Heart right ventricle (tissue), 16 donors: Measurements from ENCODE around the gene RBM24. TPM values are rescaled to one million over a fixed set of nuclear protein-coding genes. Genes with fewer than 3 reads are reported as not detected.

Experiments
- ATAC-seq, 8 donors: fragments of 200-7000 bp; cut with Tn5 transposase; one replicate each; pipeline ENCODE4 v1.9.1; 2020; ENCODE audit warnings: mild to moderate bottlenecking in 8 of 8, moderate library complexity in 8 of 8, moderate number of reproducible peaks in 1 of 8
- DNase-seq, 2 donors: peaks; one replicate each; pipeline ENCODE4 v3.0.0-alpha.2; 2020
- H3K27ac ChIP-seq, 10 donors: fragments of 200-600 bp; sonication (generic) in 2 of 10; one replicate each; pipeline versions ENCODE4 v1.5.0 to v1.8.0; 2020 to 2022; ENCODE audit warnings: mild to moderate bottlenecking in 3 of 10
- H3K27me3 ChIP-seq, 7 donors: fragments of 200-600 bp; one replicate each; pipeline ENCODE4 v1.8.0; 2021 to 2022; ENCODE audit warnings: mild to moderate bottlenecking in 2 of 7
- H3K36me3 ChIP-seq, 9 donors: fragments of 200-600 bp; sonication (generic) in 1 of 9; one replicate each; pipeline versions ENCODE4 v1.5.0 to v1.8.0; 2020 to 2022; ENCODE audit warnings: mild to moderate bottlenecking in 2 of 9
- H3K4me1 ChIP-seq, 9 donors: fragments of 200-600 bp; sonication (generic) in 1 of 9; one replicate each; pipeline versions ENCODE4 v1.5.0 to v1.8.0; 2020 to 2022; ENCODE audit warnings: mild to moderate bottlenecking in 4 of 9
- H3K4me3 ChIP-seq, 10 donors: fragments of 200-600 bp; sonication (generic) in 2 of 10; one replicate each; pipeline versions ENCODE4 v1.5.0 to v1.8.0; 2020 to 2022; ENCODE audit warnings: mild to moderate bottlenecking in 7 of 10, moderate library complexity in 2 of 10
- H3K9me3 ChIP-seq, 11 donors: fragments of 200-600 bp in 10 of 11; sonication (generic) in 2 of 11; one replicate each; pipeline versions ENCODE4 v1.5.0 to v1.8.0; 2013 to 2022; ENCODE audit warnings: mild to moderate bottlenecking in 2 of 11, control low read depth in 1 of 11, moderate library complexity in 1 of 11
- WGBS, 2 donors: extraction: QIAGEN DNeasy Blood & Tissue Kit; methylation state at CpG; one replicate each; pipeline ENCODE4 v1.1.7; 2013; ENCODE audit warnings: inconsistent platforms in 1 of 2; 5-methylcytosine and 5-hydroxymethylcytosine counted together
- intact Hi-C, 10 donors: fragments of 100-400 bp; cut with DNase I; formaldehyde crosslinking; loops; one replicate each; pipeline versions ENCODE4 v1.11.1 to v1.14.2; 2022
- polyA plus RNA-seq, 2 donors: library from polyadenylated mRNA; stranded (reverse); fragments of 200-250 nt; gene quantifications; one replicate each; pipeline ENCODE4 v1.2.3, GENCODE V29; 2013
- total RNA-seq, 10 donors: library from RNA; stranded (reverse); fragmentation: NEBNext Ultra II Directional in 3 of 10; extraction: Animal tissue kit (Norgen Biotek cat#: 25700) in 3 of 10; gene quantifications; one replicate each; pipeline versions ENCODE4 v1.2.1 to v1.2.4, GENCODE V29; 2021 to 2023
- TF ChIP-seq, protein P1 (sequence below), 9 donors: fragments of 200-600 bp; sonication (generic) in 2 of 9; IDR thresholded peaks; one replicate each; pipeline versions ENCODE4 v1.5.0 to v1.8.0; 2021 to 2022; ENCODE audit warnings: antibody characterized with exemption in 9 of 9, mild to moderate bottlenecking in 5 of 9, moderate library complexity in 1 of 9
- donor health status: Arrhythmogenic right ventricular cardiomyopathy.
- donor health status: ischemic (EF 13 %, LVEDD 7.1; RV severe dilation, severe dysfunction).
- donor health status: healthy with polysubstance abuse.
- donor health status: DM: no; HTN: yes; CAD: no.
- donor health status: DM: no; HTN: no; CAD: no.
- donor health status: ischemic (EF 25% LVEDD 6.9; RV normal size, moderate dysfunction).
- donor health status: ischemic (EF 25% LVEDD 5.7; RV mildly dilated, moderate dysfunction).
- donor health status: healthy.
- donor health status: DM: yes; HTN: yes; CAD: no.
- donor health status: Ischemic cardiomyopathy.
- donor health status: ischemic (EF 35%, LVEDD 5.7; RV mildly dilated, moderate dysfunction).
- donor health status: nonischemic (EF 11% LVEDD 7.7; RV severe dilation, severe dysfunction).
- donor health status: DM: yes; HTN: yes; CAD: no.
- donor health status: PGD.
- donor health status: ischemic (EF 29% LVEDD 5.4; RV normal size, mild dysfunction).
- donor health status: nonischemic (EF 23%, LVEDD 6.1; RV moderate dilation, normal function).

RBM24 gene
- total and polyA plus RNA-seq, 12 donors: 62.4 to 317 (median 194) TPM

DNA sequence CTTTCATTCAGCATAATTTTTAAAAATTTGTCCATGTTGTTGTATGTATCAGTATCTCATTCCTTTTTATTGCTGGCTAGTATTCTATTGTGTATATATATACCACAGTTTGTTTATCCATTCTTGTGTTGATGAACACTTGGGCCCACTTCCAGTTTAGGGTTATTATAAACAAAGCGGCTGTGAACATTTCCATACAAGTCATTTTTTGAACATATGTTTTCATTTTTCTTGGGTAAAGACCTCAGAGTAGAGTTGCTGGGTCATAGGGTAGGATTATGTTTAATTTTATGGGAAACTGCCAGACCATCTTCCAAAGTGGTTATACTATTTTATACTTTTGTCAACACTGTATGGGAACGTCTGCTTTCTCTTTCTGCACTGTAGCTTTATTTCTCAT, 55.3 kb downstream of the RBM24 start:
- ATAC-seq (no peak), DNase-seq (no peak)
- WGBS, 2 donors: 88 to 93% methylated on average over 2 of the region's 2 CpGs
- Histone ChIP-seq H3K4me3 (no peak overlapping the region), H3K9me3 (no peaks in the 10 kb centered on the region), H3K36me3 (no peaks in the 10 kb centered on the region), H3K27me3 (no peaks in the 10 kb centered on the region), H3K27ac (no peak overlapping the region), H3K4me1 (no peaks in the 10 kb centered on the region)
- TF ChIP-seq, protein P1, sequence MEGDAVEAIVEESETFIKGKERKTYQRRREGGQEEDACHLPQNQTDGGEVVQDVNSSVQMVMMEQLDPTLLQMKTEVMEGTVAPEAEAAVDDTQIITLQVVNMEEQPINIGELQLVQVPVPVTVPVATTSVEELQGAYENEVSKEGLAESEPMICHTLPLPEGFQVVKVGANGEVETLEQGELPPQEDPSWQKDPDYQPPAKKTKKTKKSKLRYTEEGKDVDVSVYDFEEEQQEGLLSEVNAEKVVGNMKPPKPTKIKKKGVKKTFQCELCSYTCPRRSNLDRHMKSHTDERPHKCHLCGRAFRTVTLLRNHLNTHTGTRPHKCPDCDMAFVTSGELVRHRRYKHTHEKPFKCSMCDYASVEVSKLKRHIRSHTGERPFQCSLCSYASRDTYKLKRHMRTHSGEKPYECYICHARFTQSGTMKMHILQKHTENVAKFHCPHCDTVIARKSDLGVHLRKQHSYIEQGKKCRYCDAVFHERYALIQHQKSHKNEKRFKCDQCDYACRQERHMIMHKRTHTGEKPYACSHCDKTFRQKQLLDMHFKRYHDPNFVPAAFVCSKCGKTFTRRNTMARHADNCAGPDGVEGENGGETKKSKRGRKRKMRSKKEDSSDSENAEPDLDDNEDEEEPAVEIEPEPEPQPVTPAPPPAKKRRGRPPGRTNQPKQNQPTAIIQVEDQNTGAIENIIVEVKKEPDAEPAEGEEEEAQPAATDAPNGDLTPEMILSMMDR (IDR thresholded peaks at IDR 0.05): no peak
- intact Hi-C loops: no loop called here

DNA sequence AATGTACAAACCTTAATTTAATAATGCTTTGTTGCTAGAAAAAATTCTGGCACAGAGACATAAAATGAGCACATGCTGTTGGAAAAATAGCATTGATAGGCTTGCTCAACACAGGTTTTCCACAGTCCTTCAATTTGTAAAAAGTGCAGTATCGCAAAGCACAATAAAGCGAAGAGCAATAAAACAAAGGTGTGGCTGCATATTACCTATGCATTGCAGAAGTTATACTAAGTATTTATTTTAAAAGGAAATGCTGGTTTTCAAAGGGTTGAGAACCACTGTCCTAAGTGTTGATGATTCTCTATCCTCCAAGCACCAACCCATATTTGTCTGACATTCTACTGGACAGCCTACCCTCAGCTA, 58.1 kb downstream of the RBM24 start:
- Histone ChIP-seq H3K27ac (no peak overlapping the region), H3K4me1 (no peaks in the 10 kb centered on the region), H3K27me3 (no peaks in the 10 kb centered on the region), H3K9me3 (no peaks in the 10 kb centered on the region), H3K36me3 (no peaks in the 10 kb centered on the region), H3K4me3 (no peak overlapping the region)
- WGBS, 2 donors: 98 to 99% methylated on average over 2 of the region's 2 CpGs
- ATAC-seq (no peak), DNase-seq (no peak)
- TF ChIP-seq, protein P1 (IDR thresholded peaks at IDR 0.05): no peak
- intact Hi-C loops: no loop called here

DNA sequence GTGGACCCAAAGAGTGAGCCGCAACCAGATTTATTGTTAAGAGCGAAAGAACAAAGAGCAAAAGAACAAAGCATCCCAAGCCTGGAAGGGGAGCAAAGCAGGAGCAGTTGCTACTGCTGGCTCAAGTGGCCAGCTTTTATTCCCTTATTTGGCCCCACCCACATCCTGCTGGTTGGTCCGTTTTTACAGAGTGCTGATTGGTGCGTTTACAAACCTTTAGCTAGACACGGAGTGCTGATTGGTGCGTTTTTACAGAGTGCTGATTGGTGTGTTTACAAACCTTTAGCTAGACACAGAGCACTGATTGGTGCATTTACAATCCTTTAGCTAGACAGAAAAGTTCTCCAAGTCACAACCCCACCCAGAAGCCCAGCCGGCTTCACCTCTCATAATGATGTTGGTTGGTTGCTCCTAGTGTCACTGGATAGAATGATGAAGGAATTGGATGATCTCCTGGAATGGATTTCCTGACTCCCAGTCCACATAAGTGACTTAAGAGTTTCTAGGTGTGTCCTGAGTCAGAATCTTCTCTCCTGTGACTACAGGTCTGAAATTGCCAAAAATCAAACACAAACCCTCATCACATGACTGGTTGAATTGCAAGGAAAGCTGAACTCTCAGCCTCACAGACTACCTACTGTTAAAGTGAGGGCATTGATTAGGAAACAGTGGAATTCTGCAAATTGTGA, 60.1 kb downstream of the RBM24 start:
- TF ChIP-seq, protein P1 (IDR thresholded peaks at IDR 0.05): no peak
- intact Hi-C loops: no loop called here
- no peaks in the 10 kb centered on the region for H3K27me3 ChIP-seq
- no peaks in the 10 kb centered on the region for H3K9me3 ChIP-seq
- H3K4me3 ChIP-seq: no peak overlapping the region
- no peak overlapping the region for H3K27ac ChIP-seq
- no peaks in the 10 kb centered on the region for H3K4me1 ChIP-seq
- ATAC-seq (no peak), DNase-seq (no peak)
- 85 to 94% methylated on average over 7 of the region's 7 CpGs for WGBS, 2 donors
- H3K36me3 ChIP-seq: no peaks in the 10 kb centered on the region

DNA sequence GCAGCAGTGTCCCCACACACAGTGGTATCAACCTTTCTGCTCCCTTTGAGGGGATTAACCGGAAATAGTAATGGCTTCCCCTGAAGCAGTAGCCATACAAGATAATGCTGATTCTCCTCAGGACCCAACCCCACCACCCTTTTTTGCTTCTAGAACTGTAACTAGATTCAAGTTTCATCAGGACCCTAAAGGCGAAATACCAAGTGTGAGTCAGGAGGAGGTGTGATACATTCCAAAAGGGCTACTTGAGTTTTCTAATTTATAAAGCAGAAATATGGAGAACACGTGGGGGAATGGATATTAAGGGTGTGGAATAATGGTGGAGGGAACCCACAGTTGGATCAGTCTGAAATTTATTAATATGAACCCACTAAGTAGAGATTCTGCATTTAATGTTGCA, 60.7 kb downstream of the RBM24 start:
- DNase-seq: no peak
- no peaks in the 10 kb centered on the region for H3K4me1 ChIP-seq
- intact Hi-C loops: no loop called here
- H3K36me3 ChIP-seq: no peaks in the 10 kb centered on the region
- no peak for ATAC-seq
- no peaks in the 10 kb centered on the region for H3K27me3 ChIP-seq
- H3K4me3 ChIP-seq: no peak overlapping the region
- H3K9me3 ChIP-seq: no peaks in the 10 kb centered on the region
- H3K27ac ChIP-seq: no peak overlapping the region
- WGBS, 2 donors: 73 to 78% methylated on average over 3 of the region's 3 CpGs
- TF ChIP-seq, protein P1 (IDR thresholded peaks at IDR 0.05): no peak
